Stomach (tissue), 9 donors: ENCODE results near the gene CHST12. TPM values are rescaled to one million over a fixed set of nuclear protein-coding genes. Genes with fewer than 3 reads are reported as not detected.
A peak's percentile ranks its signal among the peaks of the same experiment; 100 is the strongest.

ENCODE experiments used
- DNase-seq, 2 donors: peaks; one replicate each; pipeline versions ENCODE4 v3.0.0 to v3.0.0-alpha.2; 2013 to 2019
- H3K27ac ChIP-seq, 5 donors: fragments of 200-600 bp in 4 of 5; sonication (generic) in 4 of 5; one replicate each; pipeline ENCODE4 v1.5.1; 2013 to 2019; ENCODE audit warnings: mild to moderate bottlenecking in 1 of 5, moderate library complexity in 1 of 5
- H3K27me3 ChIP-seq, 3 donors: fragments of 200-600 bp; sonication (generic); one replicate each; pipeline ENCODE4 v1.5.1; 2017 to 2019; ENCODE audit warnings: mixed run types in 1 of 3
- H3K36me3 ChIP-seq, 4 donors: fragments of 200-600 bp; sonication (generic); 1 replicate in 3 of 4; 2 replicates in 1 of 4; pipeline ENCODE4 v1.5.1; 2016 to 2019
- H3K4me1 ChIP-seq, 4 donors: fragments of 200-600 bp; sonication (generic); one replicate each; pipeline ENCODE4 v1.5.1; 2016 to 2019
- H3K4me3 ChIP-seq, 4 donors: fragments of 200-600 bp; sonication (generic) in 3 of 4; one replicate each; pipeline ENCODE4 v1.5.1; 2016 to 2019; ENCODE audit warnings: mild to moderate bottlenecking in 1 of 4
- H3K9me3 ChIP-seq, 4 donors: fragments of 200-600 bp; sonication (generic); one replicate each; pipeline ENCODE4 v1.5.1; 2016 to 2019
- EP300 ChIP-seq: sonication (generic); formaldehyde crosslinking; IDR thresholded peaks from one replicate; pipeline ENCODE4 v1.6.1; 2017; ENCODE audit warnings: antibody characterized with exemption
- POLR2A ChIP-seq, 4 donors: fragments of 450-650 bp; IDR thresholded peaks; one replicate each; pipeline ENCODE4 v1.6.1; 2016; ENCODE audit warnings: antibody characterized with exemption in 4 of 4, control low read depth in 2 of 4, mild to moderate bottlenecking in 1 of 4, moderate library complexity in 1 of 4
- POLR2AphosphoS5 ChIP-seq, 3 donors: sonication (generic); formaldehyde crosslinking; IDR thresholded peaks; one replicate each; pipeline ENCODE4 v1.6.1; 2016; ENCODE audit warnings: antibody characterized with exemption in 3 of 3
- whole genome bisulfite sequencing, 5 donors: extraction: QIAGEN DNeasy Blood & Tissue Kit in 3 of 5; methylation state at CpG; one replicate each; pipeline versions ENCODE4 v1.1.5 to v1.1.7; 2013 to 2018; 5-methylcytosine and 5-hydroxymethylcytosine counted together
- intact Hi-C: fragments of 100-400 bp; cut with DNase I; formaldehyde crosslinking; loops from one replicate; pipeline ENCODE4 v1.15.1; 2023; ENCODE audit warnings: low total_unique reads
- polyA plus RNA-seq, 3 donors: library from polyadenylated mRNA; stranded (reverse); fragments of 200-250 nt; gene quantifications; one replicate each; pipeline ENCODE4 v1.2.3, GENCODE V29; 2013
- total RNA-seq, 5 donors: library from RNA; depleted of rRNA; stranded (reverse); fragments of >200 nt; gene quantifications; one replicate each; pipeline versions ENCODE4 v1.1.0 to v1.2.3, GENCODE V29; 2014 to 2016
- TF ChIP-seq, protein P1 (sequence below), 7 experiments: fragments of 450-650 bp in 4 of 7; fragments of 200-600 bp in 3 of 7; sonication (generic) in 3 of 7; IDR thresholded peaks; one replicate each; pipeline ENCODE4 v1.5.1; 2016 to 2019; ENCODE audit warnings: antibody characterized with exemption in 7 of 7, control low read depth in 2 of 7, mild to moderate bottlenecking in 1 of 7
- donor health status: healthy with polysubstance abuse.
- donor health status: Bipolar disorder and iron deficiency.
- donor health status: healthy.

Gene CHST12
- total and polyA plus RNA-seq, 8 donors, result 1.7 to 23.0 (median 6.3) TPM

DNA sequence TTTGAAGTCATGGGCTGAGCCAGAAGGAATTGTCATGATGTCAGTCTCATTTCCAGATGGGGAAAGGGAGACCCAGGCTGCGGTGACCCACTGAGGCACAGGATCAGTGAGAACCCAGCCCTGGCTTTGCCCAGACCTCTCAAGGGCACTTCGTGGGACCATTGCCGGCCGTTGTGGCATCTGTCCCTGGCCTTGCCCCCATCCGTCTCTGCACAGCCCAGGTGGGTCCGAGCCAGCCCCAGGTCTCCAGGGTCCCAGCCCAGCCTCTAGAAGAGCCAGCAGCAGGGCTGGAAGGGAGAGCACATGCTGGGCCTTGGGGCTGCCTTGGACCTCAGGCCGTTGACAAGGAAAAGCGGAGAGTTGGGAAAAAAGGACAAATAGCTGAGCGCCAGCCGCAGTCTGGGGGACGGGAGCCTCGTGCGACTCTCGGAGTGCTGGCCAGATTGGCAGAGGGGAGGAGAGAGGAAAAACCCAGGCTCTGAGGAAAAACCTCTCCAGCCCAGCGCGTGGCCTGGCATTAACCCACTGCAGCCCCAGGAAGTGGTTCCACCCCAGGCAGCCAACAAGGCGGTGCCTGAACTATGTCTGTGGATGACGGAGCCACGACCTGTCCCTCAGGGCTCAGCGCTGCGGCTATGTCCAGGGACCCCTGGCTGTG is 42.6 kb downstream of the CHST12 start:
- TF ChIP-seq POLR2A (IDR thresholded peaks at IDR 0.05) (no peak), EP300 (no peak), POLR2AphosphoS5 (IDR thresholded peaks at IDR 0.05) (no peak)
- TF ChIP-seq, protein P1, sequence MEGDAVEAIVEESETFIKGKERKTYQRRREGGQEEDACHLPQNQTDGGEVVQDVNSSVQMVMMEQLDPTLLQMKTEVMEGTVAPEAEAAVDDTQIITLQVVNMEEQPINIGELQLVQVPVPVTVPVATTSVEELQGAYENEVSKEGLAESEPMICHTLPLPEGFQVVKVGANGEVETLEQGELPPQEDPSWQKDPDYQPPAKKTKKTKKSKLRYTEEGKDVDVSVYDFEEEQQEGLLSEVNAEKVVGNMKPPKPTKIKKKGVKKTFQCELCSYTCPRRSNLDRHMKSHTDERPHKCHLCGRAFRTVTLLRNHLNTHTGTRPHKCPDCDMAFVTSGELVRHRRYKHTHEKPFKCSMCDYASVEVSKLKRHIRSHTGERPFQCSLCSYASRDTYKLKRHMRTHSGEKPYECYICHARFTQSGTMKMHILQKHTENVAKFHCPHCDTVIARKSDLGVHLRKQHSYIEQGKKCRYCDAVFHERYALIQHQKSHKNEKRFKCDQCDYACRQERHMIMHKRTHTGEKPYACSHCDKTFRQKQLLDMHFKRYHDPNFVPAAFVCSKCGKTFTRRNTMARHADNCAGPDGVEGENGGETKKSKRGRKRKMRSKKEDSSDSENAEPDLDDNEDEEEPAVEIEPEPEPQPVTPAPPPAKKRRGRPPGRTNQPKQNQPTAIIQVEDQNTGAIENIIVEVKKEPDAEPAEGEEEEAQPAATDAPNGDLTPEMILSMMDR (IDR thresholded peaks at IDR 0.05), result no peak
- Histone ChIP-seq H3K4me1 (peaks cover 0 to 11% (median 3%) of the 10 kb centered on the region in 4 donors), H3K27ac (peak overlapping the region in 1 of 5 donors; percentile 42), H3K4me3 (no peak overlapping the region), H3K9me3 (no peaks in the 10 kb centered on the region), H3K27me3 (no peaks in the 10 kb centered on the region), H3K36me3 (peaks cover 0 to 31% (median 8%) of the 10 kb centered on the region in 4 donors)
- WGBS, 5 donors, result 77 to 93% (median 91%) methylated on average over 13 to 21 of the region's 21 CpGs
- no peak for DNase-seq
- intact Hi-C loops, result no loop called here

DNA sequence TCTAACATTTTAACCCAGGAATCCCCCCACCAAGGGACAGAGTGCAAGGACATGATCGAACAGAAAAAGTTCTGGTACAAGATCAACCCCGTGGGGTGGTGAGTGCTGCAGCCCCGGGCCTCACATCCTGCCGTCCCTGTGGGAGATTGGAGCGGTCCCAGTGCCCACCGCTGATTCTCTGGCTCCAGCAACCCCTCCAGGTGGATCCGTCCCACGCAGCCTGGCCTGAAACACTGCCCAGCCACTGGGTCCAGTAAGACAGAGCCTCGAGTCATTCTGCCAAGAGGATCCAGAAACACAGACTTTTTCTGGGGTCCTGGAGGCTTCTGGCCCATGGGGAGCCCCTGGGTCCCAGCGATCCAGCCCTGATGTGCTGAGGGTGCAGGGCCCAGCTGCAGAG is 43.3 kb downstream of the CHST12 start:
- H3K27ac ChIP-seq, result no peak overlapping the region
- WGBS, 5 donors, result 78 to 93% (median 87%) methylated on average over 9 to 10 of the region's 10 CpGs
- peaks cover 0 to 31% (median 8%) of the 10 kb centered on the region in 4 donors for H3K36me3 ChIP-seq
- no peaks in the 10 kb centered on the region for H3K27me3 ChIP-seq
- no peak for TF ChIP-seq POLR2AphosphoS5 (IDR thresholded peaks at IDR 0.05)
- TF ChIP-seq, protein P1 (IDR thresholded peaks at IDR 0.05), result no peak
- TF ChIP-seq POLR2A (IDR thresholded peaks at IDR 0.05), result no peak
- TF ChIP-seq EP300, result no peak
- peaks cover 2 to 16% (median 8%) of the 10 kb centered on the region in 4 donors for H3K4me1 ChIP-seq
- no peak overlapping the region for H3K4me3 ChIP-seq
- DNase-seq, result no peak
- H3K9me3 ChIP-seq, result no peaks in the 10 kb centered on the region
- intact Hi-C loops, result no loop called here

DNA sequence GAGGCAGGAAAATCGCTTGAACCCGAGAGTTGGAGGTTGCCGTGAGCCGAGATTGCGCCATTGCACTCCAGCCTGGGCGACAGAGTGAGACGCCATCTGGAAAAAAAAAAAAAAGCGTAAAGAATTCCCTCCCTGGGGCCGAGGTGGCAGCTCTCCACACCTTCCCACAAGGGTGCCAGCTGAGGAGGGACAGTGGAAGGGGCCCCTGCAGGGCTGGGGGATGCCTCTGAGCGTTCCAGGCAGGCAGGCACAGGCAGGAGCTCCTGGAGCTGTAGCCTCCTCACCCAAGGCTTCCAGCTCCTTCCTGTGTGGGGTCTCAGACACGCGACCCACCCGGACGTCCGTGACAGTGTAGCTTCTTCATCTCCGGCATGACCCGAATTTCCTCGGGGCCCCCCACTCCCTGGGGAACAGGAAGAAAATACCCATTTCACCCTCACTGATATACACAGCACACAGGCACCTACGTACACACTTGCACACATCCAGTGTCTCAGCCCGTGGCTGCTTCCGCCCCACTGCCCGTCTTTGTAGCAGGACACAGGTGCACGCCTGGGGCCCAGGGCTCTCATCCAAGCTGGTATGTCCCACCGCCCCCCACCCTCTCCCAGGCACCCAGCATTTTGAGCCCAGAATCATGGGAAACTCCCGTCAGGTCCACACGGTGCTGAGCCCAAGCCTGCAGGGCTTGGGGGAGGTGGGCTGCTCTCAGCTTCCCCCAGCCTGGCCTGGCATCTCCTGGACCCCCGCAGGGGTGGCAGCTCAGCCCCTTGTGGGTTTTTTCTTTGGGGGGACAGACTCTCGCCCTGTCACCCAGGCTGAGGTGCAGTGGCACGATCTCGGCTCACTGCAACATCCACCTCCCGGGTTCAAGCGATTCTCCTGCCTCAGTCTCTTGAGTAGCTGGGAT is 47.0 kb downstream of the CHST12 start:
- Histone ChIP-seq H3K9me3 (no peaks in the 10 kb centered on the region), H3K27me3 (no peaks in the 10 kb centered on the region), H3K36me3 (peaks cover 0 to 19% (median 2%) of the 10 kb centered on the region in 4 donors), H3K4me3 (no peak overlapping the region), H3K4me1 (peaks cover 7 to 15% (median 14%) of the 10 kb centered on the region in 4 donors), H3K27ac (no peak overlapping the region)
- DNase-seq, result no peak
- no peak for TF ChIP-seq EP300
- TF ChIP-seq POLR2A (IDR thresholded peaks at IDR 0.05), result no peak
- TF ChIP-seq, protein P1 (IDR thresholded peaks at IDR 0.05), result no peak
- TF ChIP-seq POLR2AphosphoS5 (IDR thresholded peaks at IDR 0.05), result no peak
- intact Hi-C loops, result no loop called here
- 52 to 71% (median 66%) methylated on average over 25 to 32 of the region's 32 CpGs for WGBS, 5 donors

DNA sequence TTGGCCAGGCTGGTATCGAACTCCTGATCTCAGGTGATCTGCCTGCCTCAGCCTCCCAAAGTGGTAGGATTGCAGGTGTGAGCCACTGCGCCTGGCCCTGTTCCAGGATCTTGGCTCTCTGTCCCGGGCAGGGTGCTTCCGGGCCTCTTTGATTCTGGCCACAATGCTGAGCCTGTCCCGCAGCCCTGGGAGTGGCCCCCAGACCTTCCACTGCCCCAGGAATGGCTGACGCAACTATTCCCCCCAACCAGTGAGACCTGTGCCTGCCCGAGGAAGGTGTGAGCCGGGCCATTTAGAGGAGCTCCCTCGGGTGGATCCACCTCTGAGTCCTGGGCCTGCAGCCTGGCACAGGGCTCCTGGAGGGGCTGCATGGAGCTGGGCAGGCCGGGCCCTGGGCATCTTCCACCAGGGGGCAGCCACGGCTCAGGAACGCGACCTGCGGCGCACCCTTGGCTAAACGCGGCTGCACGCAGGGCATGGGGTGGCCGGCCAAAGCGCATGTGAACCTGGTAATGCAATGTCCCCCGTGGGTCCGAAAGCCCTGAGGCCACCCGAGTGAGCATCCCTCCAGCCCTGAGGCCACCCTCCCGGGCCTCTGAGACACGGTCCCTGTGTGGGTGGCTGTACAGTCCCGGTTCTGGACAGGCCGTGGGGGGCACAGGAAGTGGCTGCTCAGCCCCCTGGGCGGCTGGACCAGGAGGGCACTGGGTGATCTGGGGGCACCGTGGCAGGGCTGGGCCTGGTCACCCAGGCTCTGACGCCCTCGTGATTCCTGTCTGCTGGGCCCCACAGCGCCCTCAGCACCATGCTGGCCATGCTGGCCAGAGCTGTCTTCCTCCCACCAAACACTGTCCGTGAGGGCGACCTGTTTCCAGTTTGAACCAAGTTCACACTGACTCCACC is 48.0 kb downstream of the CHST12 start:
- H3K4me3 ChIP-seq, result peak overlapping the region; percentile 30 to 49 (median 37)
- intact Hi-C loops, result no loop called here
- peak overlapping the region in 2 of 5 donors; percentile 36 to 49 for H3K27ac ChIP-seq
- 8 to 22% (median 10%) methylated on average over 3 to 34 of the region's 34 CpGs for WGBS, 5 donors
- H3K4me1 ChIP-seq, result peaks cover 7 to 15% (median 14%) of the 10 kb centered on the region in 4 donors
- H3K36me3 ChIP-seq, result peaks cover 0 to 10% (median 2%) of the 10 kb centered on the region in 4 donors
- H3K9me3 ChIP-seq, result no peaks in the 10 kb centered on the region
- DNase-seq, result peak; percentile 88 to 93
- no peaks in the 10 kb centered on the region for H3K27me3 ChIP-seq
- TF ChIP-seq POLR2A (IDR thresholded peaks at IDR 0.05) (no peak), POLR2AphosphoS5 (IDR thresholded peaks at IDR 0.05) (peak in 1 of 3 donors; percentile 67), EP300 (no peak)
- TF ChIP-seq, protein P1 (IDR thresholded peaks at IDR 0.05), result peak in 5 of 7 experiments; percentile 76 to 95 (median 87)
